Measurements from ENCODE around the gene TBL3.

The TBL3 gene

DNA sequence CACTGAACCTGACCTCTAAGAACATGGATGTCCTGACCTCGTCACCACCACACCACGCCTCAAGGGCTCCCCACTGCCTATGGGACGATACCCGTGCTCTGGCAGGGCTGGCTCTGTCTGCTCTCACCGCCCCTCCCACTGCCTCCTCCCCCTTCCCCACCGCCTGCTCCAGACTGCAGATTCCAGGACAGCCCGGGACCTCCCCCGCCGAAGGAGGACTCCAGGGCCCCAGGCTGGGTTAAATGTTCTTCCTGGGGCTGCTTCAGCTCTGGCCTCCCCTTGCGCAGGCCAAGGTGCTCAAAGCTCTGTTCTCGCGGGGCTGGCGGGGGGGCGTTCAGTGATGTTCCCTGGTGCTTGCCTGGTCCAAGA is 50.9 kb downstream of the TBL3 start:
- DNase-seq: no peak

DNA sequence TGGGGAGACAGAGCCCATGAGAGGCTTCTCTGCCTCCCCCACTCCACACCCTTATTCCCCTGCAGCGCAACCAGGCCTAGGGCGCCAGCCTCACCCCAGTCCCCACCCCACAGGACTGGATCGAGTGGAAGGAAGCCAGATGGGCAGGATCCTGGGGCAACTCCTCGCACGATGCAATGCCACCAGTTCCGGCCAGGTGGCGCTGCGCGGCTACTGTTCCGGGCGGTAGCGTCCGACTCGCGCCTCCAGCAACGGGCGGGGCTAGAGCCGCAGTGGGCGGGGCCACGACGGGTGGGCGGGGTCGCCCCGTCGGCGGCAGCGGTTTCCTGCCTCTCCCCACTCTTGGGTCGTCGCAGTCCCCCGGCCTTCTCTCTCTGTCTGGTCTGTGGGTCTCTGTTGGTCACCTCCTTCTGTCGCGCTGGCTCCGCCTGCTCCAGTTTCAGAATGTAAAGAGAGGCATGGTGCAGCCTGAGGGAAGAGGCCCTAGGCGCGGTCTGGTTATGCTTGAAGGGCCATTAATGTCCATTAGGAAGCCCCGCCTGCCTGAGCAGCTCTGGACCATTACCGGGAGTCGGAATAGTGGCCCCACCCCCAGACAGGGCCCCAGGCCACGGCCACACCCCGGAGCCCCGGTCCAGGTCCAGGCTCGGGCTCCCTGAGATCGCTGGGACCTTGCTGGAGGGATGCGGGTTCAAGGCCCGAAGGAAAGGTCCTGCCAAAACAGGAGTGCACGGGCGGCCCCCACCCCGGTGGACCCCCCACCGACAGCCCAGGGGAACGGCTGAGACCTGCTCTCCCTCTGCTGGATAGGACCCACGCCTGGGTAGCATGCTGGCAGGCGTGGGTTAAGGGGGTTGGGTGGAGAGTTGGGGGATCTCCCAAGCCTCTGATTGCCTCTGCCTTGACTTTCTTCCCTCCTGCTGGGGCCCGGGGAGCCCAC is 51.5 kb downstream of the TBL3 start:
- DNase-seq: peak; percentile 96

DNA sequence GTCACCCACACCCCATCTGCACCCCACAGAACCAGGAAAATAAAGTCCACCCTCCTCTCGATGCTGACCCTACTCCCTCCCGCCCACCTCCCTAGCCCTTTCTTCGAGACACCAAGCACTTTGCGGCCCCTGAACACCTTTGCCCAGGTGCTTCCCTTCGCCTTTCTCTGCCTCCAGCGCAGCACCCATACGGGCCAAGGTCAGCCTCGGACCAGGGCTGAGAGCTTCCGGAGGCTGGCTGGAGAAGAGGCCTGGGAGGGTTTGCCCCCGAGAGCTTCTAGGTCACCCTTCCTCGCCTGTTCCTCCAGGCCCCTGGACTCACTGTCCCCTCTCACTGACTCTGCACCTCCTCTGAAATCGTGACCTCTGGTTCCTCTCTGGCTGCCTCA is 52.2 kb downstream of the TBL3 start:
- no peak for DNase-seq

DNA sequence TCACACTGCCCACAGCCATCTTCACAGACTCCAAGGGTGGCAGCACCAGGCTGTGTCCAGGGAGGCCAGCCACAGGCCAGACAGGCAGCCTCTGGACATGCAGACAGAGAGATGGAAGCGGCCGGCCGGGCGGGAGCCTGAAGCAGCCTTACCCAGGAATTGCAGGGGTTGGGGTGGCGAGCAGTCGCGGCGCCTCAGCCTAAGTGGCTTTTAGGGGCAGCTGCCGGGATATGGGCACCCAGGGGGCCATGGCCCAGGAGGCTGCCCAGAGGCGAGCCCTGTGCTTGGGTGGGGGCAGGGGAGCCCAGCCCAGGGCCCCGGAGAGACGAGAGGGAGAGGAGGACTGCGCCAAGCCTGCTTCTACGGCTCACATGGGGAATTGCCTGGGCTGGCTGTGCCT is 53.4 kb downstream of the TBL3 start:
- no peak for DNase-seq

DNA sequence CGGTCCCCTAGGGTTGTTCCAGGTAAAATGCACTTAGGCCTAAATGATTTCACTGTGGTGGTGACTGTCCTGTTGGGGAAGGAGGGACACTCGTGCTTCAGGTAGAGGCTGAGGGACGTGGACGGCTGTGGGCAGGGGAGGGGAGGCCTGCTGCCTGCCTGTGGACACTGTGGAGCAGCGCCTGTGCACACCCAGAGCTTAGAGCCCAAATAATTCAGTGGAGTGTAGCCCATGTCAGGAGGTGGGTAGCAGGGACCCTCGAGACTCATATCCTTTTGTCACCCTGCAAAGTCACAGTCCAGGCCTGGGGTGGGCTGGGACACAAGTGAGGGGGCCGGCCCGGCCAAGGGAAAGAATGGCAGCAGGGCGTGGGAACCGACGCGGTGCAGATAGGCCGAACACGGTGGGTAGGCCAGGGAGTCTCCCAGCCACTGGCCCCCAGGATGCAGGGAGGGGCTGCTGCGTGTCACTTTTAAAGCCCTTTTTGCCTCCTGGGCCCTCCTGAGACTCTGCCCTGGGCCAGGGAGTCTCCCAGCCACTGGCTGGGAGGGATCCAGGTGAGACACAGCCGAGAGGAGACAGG is 54.1 kb downstream of the TBL3 start:
- peak; percentile 25 for DNase-seq

DNA sequence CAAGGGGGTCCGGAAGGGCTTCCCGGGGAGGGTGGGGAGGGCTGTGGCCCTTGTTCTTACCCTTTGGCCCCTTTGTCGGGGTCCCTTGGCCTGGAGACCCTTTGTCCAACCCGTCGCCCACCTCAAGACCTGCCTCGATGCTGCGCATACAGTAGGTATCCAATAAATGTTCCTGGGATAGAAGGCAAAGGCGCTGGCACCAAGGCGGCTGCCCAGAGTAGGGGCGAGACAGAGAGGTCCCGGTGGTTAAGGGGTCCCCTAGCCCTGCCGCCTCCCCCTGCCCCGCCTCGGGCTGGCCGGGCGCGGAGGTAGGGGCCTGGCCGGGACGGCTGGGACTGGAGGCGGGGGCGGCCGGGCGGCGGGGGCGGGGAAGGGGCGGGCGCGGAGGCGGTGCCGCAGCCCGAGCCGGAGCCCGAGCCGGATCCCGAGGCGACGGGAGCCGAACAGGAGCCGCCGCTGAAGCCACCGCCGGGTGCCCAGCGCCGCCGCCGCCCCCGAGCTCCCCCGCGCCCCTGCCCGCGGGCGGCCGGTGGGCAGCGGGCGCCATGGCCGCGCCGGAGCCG is 54.7 kb downstream of the TBL3 start, which contains the start of gene NHERF2:
Gene NHERF2, plus strand, starts transcription at position 442 of the 563 bp plus-strand sequence. Its CDS starts 104 bp downstream, at position 546.
- DNase-seq: peak; percentile 59

DNA sequence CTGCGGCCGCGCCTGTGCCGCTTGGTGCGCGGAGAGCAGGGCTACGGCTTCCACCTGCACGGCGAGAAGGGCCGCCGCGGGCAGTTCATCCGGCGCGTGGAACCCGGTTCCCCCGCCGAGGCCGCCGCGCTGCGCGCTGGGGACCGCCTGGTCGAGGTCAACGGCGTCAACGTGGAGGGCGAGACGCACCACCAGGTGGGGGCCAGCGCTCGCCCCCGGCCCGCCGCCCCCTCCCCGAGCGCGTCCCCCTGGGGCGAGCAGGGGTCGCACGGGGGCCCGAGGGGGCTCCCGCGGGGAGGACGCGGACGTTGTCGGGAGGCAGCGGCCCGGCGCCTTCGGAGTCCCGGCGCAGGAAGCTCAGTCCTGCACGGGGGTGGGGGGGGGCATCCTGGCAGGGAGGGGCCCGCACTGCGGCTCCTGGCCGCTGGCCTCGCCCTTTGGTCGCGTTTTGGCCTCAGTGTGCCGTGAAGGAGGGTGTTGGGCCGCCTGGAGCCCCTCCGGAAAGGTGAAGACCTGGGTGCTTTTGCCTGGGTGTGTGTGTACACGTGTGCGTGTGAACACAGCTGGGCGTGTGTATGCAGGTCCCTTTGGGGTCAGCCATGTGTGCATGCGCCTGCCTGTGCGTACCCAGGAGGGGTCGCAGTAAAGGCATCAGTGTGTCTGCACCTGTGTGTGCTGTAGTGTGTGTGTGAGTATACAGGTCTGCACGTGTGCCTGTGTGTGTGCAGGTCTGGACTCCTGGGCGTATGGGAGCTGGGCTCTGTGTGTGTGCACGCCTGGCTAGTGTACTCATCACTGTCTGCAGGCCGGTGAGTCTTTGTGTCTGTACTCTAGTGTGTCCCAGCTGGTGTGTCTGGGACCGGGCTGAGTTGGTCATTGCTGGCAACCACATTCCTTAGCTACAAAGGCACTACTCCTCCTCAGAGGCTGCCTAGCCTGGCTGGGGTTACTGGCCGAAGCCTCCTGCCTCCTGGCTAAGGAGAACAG is 55.5 kb downstream of the TBL3 start:
- DNase-seq: no peak

DNA sequence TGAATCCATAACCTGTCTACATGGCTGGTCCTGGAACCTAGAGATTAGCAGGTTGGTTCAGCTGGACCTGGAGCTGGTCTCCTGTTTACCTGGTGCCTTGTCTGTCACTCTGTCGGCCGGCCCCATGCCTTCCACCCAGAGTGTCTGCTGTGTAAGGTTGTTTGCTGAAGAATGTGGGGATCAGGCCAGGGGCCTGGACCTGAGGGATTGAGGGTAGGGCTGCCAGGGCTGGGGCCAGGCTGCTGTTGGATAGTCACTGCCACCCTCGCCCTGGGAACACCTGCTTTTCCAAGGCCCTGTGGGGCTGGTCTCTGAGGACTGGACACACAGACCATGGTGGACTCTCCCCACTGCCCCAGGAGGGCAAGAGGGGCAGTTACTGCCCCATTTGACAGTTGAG is 56.3 kb downstream of the TBL3 start:
- no peak for DNase-seq

DNA sequence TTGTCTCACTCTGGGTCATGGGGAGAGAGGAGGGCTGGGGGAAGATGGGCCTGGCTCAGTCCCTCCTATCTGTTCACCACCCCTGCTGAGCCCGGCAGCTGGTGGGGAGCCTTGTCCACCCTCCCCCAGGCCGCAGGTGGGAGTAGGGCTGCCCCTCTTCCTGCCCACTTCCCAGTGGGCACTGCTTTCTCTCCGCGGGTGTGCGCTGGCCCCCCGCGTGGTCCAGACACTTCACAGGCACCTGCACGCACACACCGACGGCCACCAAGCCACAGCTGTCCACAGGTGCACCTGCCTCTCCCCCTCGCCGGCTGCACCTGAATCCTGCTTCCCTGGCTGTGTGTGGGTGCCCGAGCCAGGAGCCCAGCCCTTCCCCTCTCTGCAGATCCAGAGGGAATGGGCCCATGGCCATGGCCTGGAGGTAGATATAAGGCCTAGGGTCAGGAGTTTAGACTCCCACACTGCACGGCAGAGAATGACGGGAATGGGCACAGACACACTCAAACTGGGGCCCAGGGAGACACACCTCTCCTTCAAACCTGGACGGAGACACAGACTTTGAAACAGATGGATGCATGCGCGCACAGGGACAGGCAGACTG is 56.9 kb downstream of the TBL3 start:
- no peak for DNase-seq

DNA sequence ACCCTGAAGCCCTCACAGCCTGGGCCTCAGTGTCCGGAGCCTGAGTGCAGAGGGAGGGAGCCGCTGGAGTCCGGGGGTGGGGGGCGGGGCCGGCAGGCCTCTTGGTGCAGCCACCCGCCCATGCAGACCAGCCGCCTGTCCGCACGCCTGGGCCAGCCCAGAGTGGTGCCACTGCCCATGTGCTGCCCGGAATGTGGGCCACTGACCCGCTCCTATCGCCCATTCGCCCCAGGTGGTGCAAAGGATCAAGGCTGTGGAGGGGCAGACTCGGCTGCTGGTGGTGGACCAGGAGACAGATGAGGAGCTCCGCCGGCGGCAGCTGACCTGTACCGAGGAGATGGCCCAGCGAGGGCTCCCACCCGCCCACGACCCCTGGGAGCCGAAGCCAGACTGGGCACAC is 57.5 kb downstream of the TBL3 start:
- DNase-seq: no peak

DNA sequence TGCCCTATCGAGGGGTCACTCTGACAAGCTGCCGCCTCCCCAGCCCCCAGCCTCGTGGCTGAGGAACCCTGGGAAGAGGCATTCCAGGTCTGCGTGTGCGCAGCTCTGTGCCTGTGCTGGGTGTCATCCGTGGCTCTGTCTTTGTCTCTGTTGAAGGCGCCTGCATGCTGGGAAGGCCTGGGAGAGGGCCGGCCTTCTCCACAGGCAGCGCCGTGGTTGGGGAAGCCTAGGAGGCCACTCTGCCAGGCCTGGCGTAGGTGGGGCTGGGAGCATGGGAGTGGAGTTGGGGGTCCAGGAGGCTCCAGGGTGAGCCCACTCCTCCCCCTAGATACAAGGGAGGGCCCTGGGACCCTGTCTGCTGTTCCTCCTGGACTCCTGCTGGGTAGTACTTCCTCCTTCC is 58.2 kb downstream of the TBL3 start:
- no peak for DNase-seq

DNA sequence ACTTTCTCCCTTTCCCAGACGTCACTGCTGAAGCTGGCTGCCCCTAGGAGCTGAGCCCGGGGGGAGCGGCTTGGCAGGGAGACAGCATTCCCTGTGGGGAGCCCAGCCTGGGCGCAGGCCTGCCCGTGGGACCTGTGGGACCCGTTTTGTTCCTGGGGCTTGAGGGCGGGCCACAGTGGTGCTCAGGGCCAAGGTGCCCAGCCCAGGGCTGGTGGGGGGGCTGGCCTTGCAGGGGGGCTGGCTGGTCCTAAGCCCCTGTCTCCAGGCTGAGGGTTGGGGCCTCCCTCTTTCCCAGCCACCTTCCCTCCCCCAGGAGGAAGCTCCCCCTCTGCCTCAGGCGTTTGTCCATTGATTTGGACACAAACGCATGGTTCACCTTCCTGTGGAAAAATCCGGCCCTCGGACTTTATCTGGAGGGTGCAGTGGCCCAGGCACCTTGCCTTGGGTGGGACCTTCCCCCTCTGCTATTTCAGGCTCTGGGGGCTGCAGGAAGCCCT is 59.3 kb downstream of the TBL3 start:
- no peak for DNase-seq

All from femur (tissue), 1 donor.